Erythroblast (primary cell): Measurements from ENCODE around the gene EXOC5.

Experiments used
- GATA1 ChIP-seq: IDR thresholded peaks from 2 replicates; pipeline ENCODE4 v1.6.1; 2011; ENCODE audit warnings: low read depth, mild to moderate bottlenecking, control low read depth, low read length, moderate library complexity
- POLR2A ChIP-seq: IDR thresholded peaks from 2 replicates; pipeline ENCODE4 v1.6.1; 2011; ENCODE audit warnings: mild to moderate bottlenecking, low read length

- no peak for TF ChIP-seq POLR2A
- TF ChIP-seq GATA1 = no peak
Measured at GRCh38 chr14:57171903-57172302, 96.8 kb downstream of the EXOC5 start.
